Measurements from ENCODE around the gene PCARE. TPM values are rescaled to one million over a fixed set of nuclear protein-coding genes. Genes with fewer than 3 reads are reported as not detected.

PCARE gene
- total and polyA plus RNA-seq, 5 donors from 2014 or later, result not detected

DNA sequence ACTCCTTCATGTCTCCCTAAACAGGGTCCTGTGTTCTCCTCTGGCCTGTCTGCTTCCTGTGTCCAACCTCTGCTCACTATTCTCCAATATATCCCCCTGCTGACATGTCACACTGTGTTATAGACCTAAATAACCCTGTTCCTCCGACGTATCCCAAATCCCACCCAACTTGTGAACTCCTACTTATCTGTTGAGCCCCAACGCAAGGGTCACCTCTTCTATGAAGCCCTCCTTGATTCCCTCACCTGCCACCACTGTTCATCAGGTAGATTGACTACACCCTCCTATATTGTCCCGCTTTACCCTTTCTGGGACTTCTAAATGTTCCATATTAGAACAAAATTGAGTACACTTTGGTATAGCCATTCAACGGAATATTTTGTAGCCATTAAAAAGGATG is 42.1 kb downstream of the PCARE start:
- H3K9me3 ChIP-seq (ENCODE audit: control insufficient read depth in 2 of 2, low read length in 2 of 2), result no peaks in the 10 kb centered on the region
- no peak overlapping the region for H3K27ac Mint-ChIP-seq
- H3K4me1 ChIP-seq (ENCODE audit: control insufficient read depth, insufficient read depth, low read length, poor library complexity, severe bottlenecking), result no peaks in the 10 kb centered on the region
- no peak overlapping the region for H3K4me3 Mint-ChIP-seq
- H3K4me3 ChIP-seq (ENCODE audit: low read depth, low read length), result no peak overlapping the region
- no peaks in the 10 kb centered on the region for H3K27me3 Mint-ChIP-seq
- H3K27me3 ChIP-seq (ENCODE audit: control insufficient read depth, insufficient read depth, low read length), result no peaks in the 10 kb centered on the region
- H3K27ac ChIP-seq (ENCODE audit: insufficient read depth, low read length, poor library complexity, severe bottlenecking), result no peak overlapping the region
- no peaks in the 10 kb centered on the region for H3K36me3 ChIP-seq (ENCODE audit: control insufficient read depth, insufficient read depth, low read length)
- peaks cover 14% of the 10 kb centered on the region for H3K36me3 Mint-ChIP-seq
- peaks cover 0 to 18% (median 5%) of the 10 kb centered on the region in 4 donors for H3K4me1 Mint-ChIP-seq
- H3K9me3 Mint-ChIP-seq, result no peaks in the 10 kb centered on the region
- no peak for ATAC-seq (ENCODE audit: low read depth in 2 of 2)
- DNase-seq, result no peak

GRCh38 chr2:29031046-29031445 is 43.3 kb downstream of the PCARE start:
- H3K27ac Mint-ChIP-seq, result no peak overlapping the region
- Histone ChIP-seq H3K4me1 (ENCODE audit: control insufficient read depth, insufficient read depth, low read length, poor library complexity, severe bottlenecking) (no peaks in the 10 kb centered on the region), H3K36me3 (ENCODE audit: control insufficient read depth, insufficient read depth, low read length) (no peaks in the 10 kb centered on the region), H3K4me3 (ENCODE audit: low read depth, low read length) (no peak overlapping the region), H3K27me3 (ENCODE audit: control insufficient read depth, insufficient read depth, low read length) (no peaks in the 10 kb centered on the region), H3K27ac (ENCODE audit: insufficient read depth, low read length, poor library complexity, severe bottlenecking) (no peak overlapping the region), H3K9me3 (ENCODE audit: control insufficient read depth in 2 of 2, low read length in 2 of 2) (no peaks in the 10 kb centered on the region)
- H3K4me3 Mint-ChIP-seq, result no peak overlapping the region
- peaks cover 14% of the 10 kb centered on the region for H3K36me3 Mint-ChIP-seq
- no peaks in the 10 kb centered on the region for H3K27me3 Mint-ChIP-seq
- peaks cover 0 to 1% (median 0%) of the 10 kb centered on the region in 7 donors for H3K9me3 Mint-ChIP-seq
- ATAC-seq (ENCODE audit: low read depth in 2 of 2) (no peak), DNase-seq (no peak)
- H3K4me1 Mint-ChIP-seq, result peaks cover 0 to 18% (median 5%) of the 10 kb centered on the region in 4 donors

DNA sequence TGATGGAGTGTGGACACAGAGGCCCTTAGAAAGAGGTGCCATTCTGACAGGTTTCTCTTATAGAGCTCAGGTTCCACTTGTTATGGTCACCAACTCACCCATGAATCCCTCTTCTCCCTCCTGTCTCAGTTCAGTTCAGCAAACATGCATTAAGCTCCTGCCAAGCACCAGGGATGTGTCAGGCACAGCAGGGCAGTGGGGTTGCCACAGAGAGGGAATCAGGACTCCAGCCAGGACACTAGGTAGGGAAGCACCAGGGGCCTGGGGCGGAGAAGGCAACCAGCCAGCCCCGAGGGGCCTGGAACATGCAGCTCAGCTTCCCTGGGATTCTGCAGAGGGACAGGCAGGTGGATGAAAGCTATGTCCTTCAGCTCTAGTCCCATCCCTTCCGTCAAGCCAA is 48.6 kb downstream of the PCARE start:
- H3K4me3 ChIP-seq (ENCODE audit: low read depth, low read length), result no peak overlapping the region
- H3K4me3 Mint-ChIP-seq, result no peak overlapping the region
- no peak overlapping the region for H3K27ac Mint-ChIP-seq
- H3K9me3 ChIP-seq (ENCODE audit: control insufficient read depth in 2 of 2, low read length in 2 of 2), result no peaks in the 10 kb centered on the region
- no peak for ATAC-seq (ENCODE audit: low read depth in 2 of 2)
- no peaks in the 10 kb centered on the region for H3K4me1 ChIP-seq (ENCODE audit: control insufficient read depth, insufficient read depth, low read length, poor library complexity, severe bottlenecking)
- H3K36me3 ChIP-seq (ENCODE audit: control insufficient read depth, insufficient read depth, low read length), result no peaks in the 10 kb centered on the region
- H3K4me1 Mint-ChIP-seq, result peaks cover 0 to 7% (median 0%) of the 10 kb centered on the region in 4 donors
- no peak overlapping the region for H3K27ac ChIP-seq (ENCODE audit: insufficient read depth, low read length, poor library complexity, severe bottlenecking)
- no peaks in the 10 kb centered on the region for H3K27me3 Mint-ChIP-seq
- DNase-seq, result no peak
- no peaks in the 10 kb centered on the region for H3K36me3 Mint-ChIP-seq
- H3K9me3 Mint-ChIP-seq, result peaks cover 0 to 1% (median 0%) of the 10 kb centered on the region in 7 donors
- no peaks in the 10 kb centered on the region for H3K27me3 ChIP-seq (ENCODE audit: control insufficient read depth, insufficient read depth, low read length)

- Mint-ChIP-seq H3K27ac (no peak overlapping the region), H3K27me3 (no peaks in the 10 kb centered on the region)
- no peak for ATAC-seq (ENCODE audit: low read depth in 2 of 2)
These were observed 49.4 kb downstream of the PCARE start for GRCh38 chr2:29024882-29025430.

DNA sequence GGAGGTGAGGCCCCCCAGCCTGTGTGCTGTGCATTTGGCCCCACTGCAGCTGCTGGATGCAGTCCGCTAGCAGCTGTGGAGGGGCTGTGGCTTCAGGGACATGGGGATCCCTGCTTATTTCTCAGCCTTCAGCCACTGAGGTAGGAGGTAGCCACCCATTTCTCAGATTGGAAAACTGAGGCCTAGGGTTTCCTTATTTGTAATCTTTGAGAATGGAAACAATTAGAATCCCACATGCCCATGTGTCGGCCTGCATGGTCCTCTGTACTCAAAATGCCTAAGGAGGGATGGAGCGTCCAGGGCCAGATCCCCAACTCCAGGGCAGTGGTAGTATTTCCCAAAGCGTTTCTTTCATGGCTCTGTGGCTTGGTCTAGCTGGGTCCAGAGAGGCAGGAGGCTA is 51.1 kb downstream of the PCARE start:
- H3K27me3 Mint-ChIP-seq, result no peaks in the 10 kb centered on the region
- Histone ChIP-seq H3K4me3 (ENCODE audit: low read depth, low read length) (no peak overlapping the region), H3K27ac (ENCODE audit: insufficient read depth, low read length, poor library complexity, severe bottlenecking) (no peak overlapping the region), H3K9me3 (ENCODE audit: control insufficient read depth in 2 of 2, low read length in 2 of 2) (no peaks in the 10 kb centered on the region), H3K36me3 (ENCODE audit: control insufficient read depth, insufficient read depth, low read length) (no peaks in the 10 kb centered on the region), H3K4me1 (ENCODE audit: control insufficient read depth, insufficient read depth, low read length, poor library complexity, severe bottlenecking) (no peaks in the 10 kb centered on the region), H3K27me3 (ENCODE audit: control insufficient read depth, insufficient read depth, low read length) (no peaks in the 10 kb centered on the region)
- no peak for ATAC-seq (ENCODE audit: low read depth in 2 of 2)
- H3K4me3 Mint-ChIP-seq, result no peak overlapping the region
- peaks cover 0 to 1% (median 0%) of the 10 kb centered on the region in 7 donors for H3K9me3 Mint-ChIP-seq
- H3K36me3 Mint-ChIP-seq, result no peaks in the 10 kb centered on the region
- no peak overlapping the region for H3K27ac Mint-ChIP-seq
- peaks cover 0 to 6% (median 4%) of the 10 kb centered on the region in 4 donors for H3K4me1 Mint-ChIP-seq
- DNase-seq, result no peak

More at GRCh38 chr2:29024882-29025430, 49.4 kb downstream of the PCARE start:
- Histone ChIP-seq H3K36me3 (ENCODE audit: control insufficient read depth, insufficient read depth, low read length) (no peaks in the 10 kb centered on the region), H3K4me3 (ENCODE audit: low read depth, low read length) (no peak overlapping the region), H3K4me1 (ENCODE audit: control insufficient read depth, insufficient read depth, low read length, poor library complexity, severe bottlenecking) (no peaks in the 10 kb centered on the region), H3K27me3 (ENCODE audit: control insufficient read depth, insufficient read depth, low read length) (no peaks in the 10 kb centered on the region), H3K27ac (ENCODE audit: insufficient read depth, low read length, poor library complexity, severe bottlenecking) (no peak overlapping the region), H3K9me3 (ENCODE audit: control insufficient read depth in 2 of 2, low read length in 2 of 2) (no peaks in the 10 kb centered on the region)
- Mint-ChIP-seq H3K36me3 (no peaks in the 10 kb centered on the region), H3K4me3 (no peak overlapping the region), H3K9me3 (peaks cover 0 to 1% (median 0%) of the 10 kb centered on the region in 7 donors), H3K4me1 (peaks cover 0 to 7% (median 3%) of the 10 kb centered on the region in 4 donors)
- DNase-seq, result no peak

DNA sequence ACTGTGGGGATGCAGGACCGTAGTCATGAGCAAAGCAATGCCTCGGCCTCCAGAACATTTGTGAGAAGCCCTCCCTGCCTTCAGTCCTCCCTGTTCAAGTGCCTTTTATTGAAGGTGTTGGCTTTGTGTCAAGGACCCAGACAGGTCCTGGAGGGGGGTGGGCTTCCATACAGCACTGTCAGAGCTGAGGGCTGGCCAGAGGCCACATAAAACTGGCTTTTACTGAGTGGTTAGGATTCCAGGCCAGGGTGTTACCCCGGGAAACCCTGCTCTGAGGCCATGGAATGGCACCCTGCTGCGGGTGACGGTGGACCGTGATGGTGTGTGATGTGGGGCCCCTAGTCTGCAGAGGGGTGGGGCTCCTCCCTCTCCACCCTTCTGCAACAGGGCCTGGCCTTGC is 51.6 kb downstream of the PCARE start:
- Mint-ChIP-seq H3K9me3 (peaks cover 0 to 1% (median 0%) of the 10 kb centered on the region in 7 donors), H3K4me1 (peaks cover 0 to 6% (median 4%) of the 10 kb centered on the region in 4 donors), H3K36me3 (no peaks in the 10 kb centered on the region), H3K27me3 (no peaks in the 10 kb centered on the region), H3K4me3 (no peak overlapping the region), H3K27ac (no peak overlapping the region)
- ATAC-seq (ENCODE audit: low read depth in 2 of 2) (no peak), DNase-seq (no peak)
- Histone ChIP-seq H3K27me3 (ENCODE audit: control insufficient read depth, insufficient read depth, low read length) (no peaks in the 10 kb centered on the region), H3K27ac (ENCODE audit: insufficient read depth, low read length, poor library complexity, severe bottlenecking) (no peak overlapping the region), H3K9me3 (ENCODE audit: control insufficient read depth in 2 of 2, low read length in 2 of 2) (no peaks in the 10 kb centered on the region), H3K4me1 (ENCODE audit: control insufficient read depth, insufficient read depth, low read length, poor library complexity, severe bottlenecking) (no peaks in the 10 kb centered on the region), H3K4me3 (ENCODE audit: low read depth, low read length) (no peak overlapping the region), H3K36me3 (ENCODE audit: control insufficient read depth, insufficient read depth, low read length) (no peaks in the 10 kb centered on the region)

DNA sequence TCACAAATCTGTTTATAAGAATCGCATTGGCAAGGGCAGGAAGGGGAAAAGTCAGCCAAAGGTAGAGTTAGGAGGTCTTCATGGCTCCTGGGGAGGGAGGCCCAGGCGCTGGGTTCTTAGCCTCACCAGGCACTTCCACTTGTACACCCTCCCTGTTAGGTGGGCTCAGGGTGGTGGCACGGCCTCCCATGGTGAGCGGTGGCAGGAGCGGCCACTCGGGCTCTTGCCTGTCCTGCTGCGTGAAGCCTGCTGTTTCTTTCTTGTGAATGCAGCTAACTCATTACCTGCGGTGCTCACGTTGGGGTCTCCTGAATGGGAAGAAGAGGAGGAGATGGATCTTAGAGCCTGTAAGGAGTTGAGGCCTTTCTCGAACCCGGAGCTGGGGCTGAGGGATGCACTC is 52.4 kb downstream of the PCARE start:
- H3K4me1 Mint-ChIP-seq, result peaks cover 0 to 9% (median 7%) of the 10 kb centered on the region in 4 donors
- Histone ChIP-seq H3K27ac (ENCODE audit: insufficient read depth, low read length, poor library complexity, severe bottlenecking) (no peak overlapping the region), H3K4me1 (ENCODE audit: control insufficient read depth, insufficient read depth, low read length, poor library complexity, severe bottlenecking) (peaks cover 7% of the 10 kb centered on the region), H3K27me3 (ENCODE audit: control insufficient read depth, insufficient read depth, low read length) (no peaks in the 10 kb centered on the region), H3K4me3 (ENCODE audit: low read depth, low read length) (no peak overlapping the region), H3K9me3 (ENCODE audit: control insufficient read depth in 2 of 2, low read length in 2 of 2) (no peaks in the 10 kb centered on the region), H3K36me3 (ENCODE audit: control insufficient read depth, insufficient read depth, low read length) (no peaks in the 10 kb centered on the region)
- H3K36me3 Mint-ChIP-seq, result no peaks in the 10 kb centered on the region
- DNase-seq (no peak), ATAC-seq (ENCODE audit: low read depth in 2 of 2) (no peak)
- no peak overlapping the region for H3K4me3 Mint-ChIP-seq
- H3K9me3 Mint-ChIP-seq, result no peaks in the 10 kb centered on the region
- no peaks in the 10 kb centered on the region for H3K27me3 Mint-ChIP-seq
- no peak overlapping the region for H3K27ac Mint-ChIP-seq

DNA sequence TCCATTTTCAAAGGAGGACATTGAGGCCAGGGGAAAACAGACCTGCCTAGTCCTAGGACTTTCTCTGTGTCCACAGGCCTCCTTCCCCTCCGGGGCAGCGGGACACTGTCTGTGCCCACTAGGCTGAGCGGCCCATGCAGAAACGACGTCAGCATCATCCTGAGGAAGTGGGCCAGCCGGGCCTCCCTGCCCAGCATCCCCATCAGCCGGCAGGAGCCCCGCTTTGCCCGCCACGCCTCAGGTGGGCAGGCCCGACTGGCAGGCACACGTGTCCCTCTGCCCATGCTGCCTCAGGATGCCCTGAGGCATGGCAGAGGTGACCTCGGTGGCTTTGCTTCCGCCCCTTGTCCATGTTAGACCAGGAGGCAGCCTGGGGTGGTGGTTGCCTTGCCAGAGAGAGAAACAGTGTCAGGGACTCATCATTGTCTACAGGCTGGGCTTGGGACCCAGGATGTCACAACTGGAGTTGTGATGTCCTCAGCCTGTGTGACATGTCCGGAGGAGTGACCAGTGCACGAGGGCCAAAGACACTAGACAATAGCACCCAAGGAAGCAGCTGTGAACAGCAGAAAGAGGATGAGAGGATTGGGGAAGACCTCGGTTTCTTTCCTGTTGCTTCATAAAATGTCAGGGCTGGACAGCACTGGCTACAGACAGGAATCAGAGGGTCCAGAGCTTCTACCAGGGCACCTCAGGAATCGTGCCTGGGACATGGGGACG is 56.4 kb downstream of the PCARE start:
- H3K4me1 ChIP-seq (ENCODE audit: control insufficient read depth, insufficient read depth, low read length, poor library complexity, severe bottlenecking), result peaks cover 47% of the 10 kb centered on the region
- Mint-ChIP-seq H3K27ac (peak overlapping the region in 2 of 3 donors; percentile 63 to 99), H3K9me3 (peaks cover 0 to 1% (median 0%) of the 10 kb centered on the region in 7 donors), H3K4me1 (peaks cover 12 to 49% (median 43%) of the 10 kb centered on the region in 4 donors), H3K4me3 (no peak overlapping the region), H3K27me3 (no peaks in the 10 kb centered on the region), H3K36me3 (no peaks in the 10 kb centered on the region)
- no peak for DNase-seq
- no peak overlapping the region for H3K27ac ChIP-seq (ENCODE audit: insufficient read depth, low read length, poor library complexity, severe bottlenecking)
- no peaks in the 10 kb centered on the region for H3K27me3 ChIP-seq (ENCODE audit: control insufficient read depth, insufficient read depth, low read length)
- no peaks in the 10 kb centered on the region for H3K36me3 ChIP-seq (ENCODE audit: control insufficient read depth, insufficient read depth, low read length)
- no peak for ATAC-seq (ENCODE audit: low read depth in 2 of 2)
- H3K9me3 ChIP-seq (ENCODE audit: control insufficient read depth in 2 of 2, low read length in 2 of 2), result no peaks in the 10 kb centered on the region
- H3K4me3 ChIP-seq (ENCODE audit: low read depth, low read length), result no peak overlapping the region
